K562 (cell line): Measurements from ENCODE around the gene FBXO11. TPM values are rescaled to one million over a fixed set of nuclear protein-coding genes. Genes with fewer than 3 reads are reported as not detected.

ENCODE experiments used
- ATF6 ChIP-seq: sonication (generic); formaldehyde crosslinking; IDR thresholded peaks from 2 replicates; pipeline ENCODE4 v1.4.0; 2020; ENCODE audit warnings: mild to moderate bottlenecking, missing genetic modification reagents
- CBX3 ChIP-seq, 2 experiments: IDR thresholded peaks; 1 replicate in 1 of 2; 2 replicates in 1 of 2; pipeline ENCODE4 v1.6.1; 2012; ENCODE audit warnings: inconsistent platforms in 2 of 2, low read length in 2 of 2, borderline replicate concordance in 1 of 2, control low read depth in 1 of 2
- LEF1 ChIP-seq: fragments of 450-650 bp; IDR thresholded peaks from 2 replicates; pipeline ENCODE4 v1.6.1; 2016; ENCODE audit warnings: mild to moderate bottlenecking
- POLR2AphosphoS2 ChIP-seq: IDR thresholded peaks from 2 replicates; pipeline ENCODE4 v1.6.1; 2012; ENCODE audit warnings: low read length, improper control_type of control experiment
- SRSF7 ChIP-seq: fragments of 200-400 bp; formaldehyde crosslinking; optimal IDR thresholded peaks from 2 replicates; pipeline ENCODE3; 2017; ENCODE audit warnings: mild to moderate bottlenecking, low read depth, low read length
- VEZF1 ChIP-seq: fragments of 200-800 bp; sonication (Bioruptor generic); IDR thresholded peaks from 2 replicates; pipeline ENCODE4 v1.6.1; 2017; ENCODE audit warnings: missing genetic modification characterization, missing compliant biosample characterization
- ZNF224 ChIP-seq: sonication (generic); formaldehyde crosslinking; IDR thresholded peaks from 2 replicates; pipeline ENCODE4 v1.8.0; 2022; ENCODE audit warnings: mild to moderate bottlenecking, missing genetic modification reagents
- ZNF3 ChIP-seq: fragments of 250-450 bp; sonication (Bioruptor Pico); IDR thresholded peaks from 2 replicates; pipeline ENCODE4 v1.5.0; 2021; ENCODE audit warnings: mild to moderate bottlenecking, moderate library complexity
- ZNF584 ChIP-seq: fragments of 200-800 bp; sonication (Bioruptor generic); IDR thresholded peaks from 2 replicates; pipeline ENCODE4 v1.6.1; 2016; ENCODE audit warnings: low read depth, mild to moderate bottlenecking, missing genetic modification characterization, missing compliant biosample characterization
- polyA plus RNA-seq, 8 experiments: library from polyadenylated mRNA; depleted of rRNA in 4 of 8; stranded (reverse) in 5 of 8; unstranded in 3 of 8; fragments of >200 nt; fragmentation: Nextera tagmentation in 2 of 8; fragmentation: Illumina TruSeq in 1 of 8; extraction: Ambion mirVana in 2 of 8; extraction: Trizol in 1 of 8; gene quantifications; 2 replicates each; pipeline versions ENCODE4 v1.2.1 to v1.2.3, GENCODE V29; 2011 to 2014; ENCODE audit warnings: inconsistent platforms in 1 of 8, missing spikeins in 1 of 8
- total RNA-seq, 7 experiments: library from RNA; depleted of rRNA in 6 of 7; stranded (reverse); fragments of >200 nt in 6 of 7; fragmentation: Illumina TruSeq in 2 of 7; extraction: Trizol in 2 of 7; gene quantifications; 2 replicates each; pipeline versions ENCODE4 v1.2.1 to v1.2.3, GENCODE V29; 2011 to 2021; ENCODE audit warnings: low replicate concordance in 1 of 7
- TF ChIP-seq, protein P1 (sequence below), 2 experiments: IDR thresholded peaks; 2 replicates each; pipeline ENCODE4 v1.6.1; 2011; ENCODE audit warnings: borderline replicate concordance in 1 of 2, control low read depth in 1 of 2, low read depth in 1 of 2, low read length in 1 of 2, mild to moderate bottlenecking in 1 of 2, mixed read lengths in 1 of 2, moderate library complexity in 1 of 2; ENCODE audit not compliant: insufficient read depth in 1 of 2, insufficient read length in 1 of 2, poor library complexity in 1 of 2, severe bottlenecking in 1 of 2; ENCODE audit errors: extremely low read depth in 1 of 2
- TF ChIP-seq, protein P2 (sequence below): fragments of 450-650 bp; IDR thresholded peaks from 2 replicates; pipeline ENCODE4 v1.7.1; 2018; ENCODE audit warnings: mild to moderate bottlenecking, low read depth; ENCODE audit not compliant: partially characterized antibody
- TF ChIP-seq, protein P3 (sequence below): fragments of 250-450 bp; sonication (Bioruptor Pico); IDR thresholded peaks from 2 replicates; pipeline ENCODE4 v1.8.0; 2022; ENCODE audit warnings: moderate library complexity, mild to moderate bottlenecking, inconsistent platforms
- TF ChIP-seq, protein P4 (sequence below), 2 experiments: fragments of 450-650 bp; IDR thresholded peaks; 2 replicates each; pipeline ENCODE4 v1.6.1; 2018; ENCODE audit warnings: mild to moderate bottlenecking in 2 of 2, low read depth in 1 of 2; ENCODE audit not compliant: partially characterized antibody in 2 of 2

FBXO11 gene
- total and polyA plus RNA-seq, 9 of the 15 experiments (the other 6 are each of a cell fraction or from before 2014, with no cell fraction given) = 8.8 to 44.5 (median 24.1) TPM

- TF ChIP-seq ZNF224 (CRISPR knock-in tag) (no peak), ZNF3 (CRISPR knock-in tag) (no peak), ATF6 (CRISPR knock-in tag) (no peak), VEZF1 (CRISPR knock-in tag) (peak; percentile 97), POLR2AphosphoS2 (no peak), CBX3 (IDR thresholded peaks at IDR 0.05; ENCODE audit: borderline replicate concordance in 1 of 2, low read length in 2 of 2) (no peak), SRSF7 (no peak), ZNF584 (CRISPR knock-in tag) (no peak), LEF1 (no peak)
- TF ChIP-seq, protein P1, sequence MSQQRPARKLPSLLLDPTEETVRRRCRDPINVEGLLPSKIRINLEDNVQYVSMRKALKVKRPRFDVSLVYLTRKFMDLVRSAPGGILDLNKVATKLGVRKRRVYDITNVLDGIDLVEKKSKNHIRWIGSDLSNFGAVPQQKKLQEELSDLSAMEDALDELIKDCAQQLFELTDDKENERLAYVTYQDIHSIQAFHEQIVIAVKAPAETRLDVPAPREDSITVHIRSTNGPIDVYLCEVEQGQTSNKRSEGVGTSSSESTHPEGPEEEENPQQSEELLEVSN (IDR thresholded peaks at IDR 0.05; ENCODE audit: borderline replicate concordance in 1 of 2, extremely low read depth in 1 of 2, insufficient read depth in 1 of 2, insufficient read length in 1 of 2, low read depth in 1 of 2, low read length in 1 of 2, poor library complexity in 1 of 2, severe bottlenecking in 1 of 2) = peak in 1 of 2 experiments; percentile 73
- TF ChIP-seq, protein P2, sequence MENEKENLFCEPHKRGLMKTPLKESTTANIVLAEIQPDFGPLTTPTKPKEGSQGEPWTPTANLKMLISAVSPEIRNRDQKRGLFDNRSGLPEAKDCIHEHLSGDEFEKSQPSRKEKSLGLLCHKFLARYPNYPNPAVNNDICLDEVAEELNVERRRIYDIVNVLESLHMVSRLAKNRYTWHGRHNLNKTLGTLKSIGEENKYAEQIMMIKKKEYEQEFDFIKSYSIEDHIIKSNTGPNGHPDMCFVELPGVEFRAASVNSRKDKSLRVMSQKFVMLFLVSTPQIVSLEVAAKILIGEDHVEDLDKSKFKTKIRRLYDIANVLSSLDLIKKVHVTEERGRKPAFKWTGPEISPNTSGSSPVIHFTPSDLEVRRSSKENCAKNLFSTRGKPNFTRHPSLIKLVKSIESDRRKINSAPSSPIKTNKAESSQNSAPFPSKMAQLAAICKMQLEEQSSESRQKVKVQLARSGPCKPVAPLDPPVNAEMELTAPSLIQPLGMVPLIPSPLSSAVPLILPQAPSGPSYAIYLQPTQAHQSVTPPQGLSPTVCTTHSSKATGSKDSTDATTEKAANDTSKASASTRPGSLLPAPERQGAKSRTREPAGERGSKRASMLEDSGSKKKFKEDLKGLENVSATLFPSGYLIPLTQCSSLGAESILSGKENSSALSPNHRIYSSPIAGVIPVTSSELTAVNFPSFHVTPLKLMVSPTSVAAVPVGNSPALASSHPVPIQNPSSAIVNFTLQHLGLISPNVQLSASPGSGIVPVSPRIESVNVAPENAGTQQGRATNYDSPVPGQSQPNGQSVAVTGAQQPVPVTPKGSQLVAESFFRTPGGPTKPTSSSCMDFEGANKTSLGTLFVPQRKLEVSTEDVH = no peak
- TF ChIP-seq, protein P3, sequence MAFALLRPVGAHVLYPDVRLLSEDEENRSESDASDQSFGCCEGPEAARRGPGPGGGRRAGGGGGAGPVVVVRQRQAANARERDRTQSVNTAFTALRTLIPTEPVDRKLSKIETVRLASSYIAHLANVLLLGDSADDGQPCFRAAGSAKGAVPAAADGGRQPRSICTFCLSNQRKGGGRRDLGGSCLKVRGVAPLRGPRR (CRISPR knock-in tag) = no peak
- TF ChIP-seq, protein P4, sequence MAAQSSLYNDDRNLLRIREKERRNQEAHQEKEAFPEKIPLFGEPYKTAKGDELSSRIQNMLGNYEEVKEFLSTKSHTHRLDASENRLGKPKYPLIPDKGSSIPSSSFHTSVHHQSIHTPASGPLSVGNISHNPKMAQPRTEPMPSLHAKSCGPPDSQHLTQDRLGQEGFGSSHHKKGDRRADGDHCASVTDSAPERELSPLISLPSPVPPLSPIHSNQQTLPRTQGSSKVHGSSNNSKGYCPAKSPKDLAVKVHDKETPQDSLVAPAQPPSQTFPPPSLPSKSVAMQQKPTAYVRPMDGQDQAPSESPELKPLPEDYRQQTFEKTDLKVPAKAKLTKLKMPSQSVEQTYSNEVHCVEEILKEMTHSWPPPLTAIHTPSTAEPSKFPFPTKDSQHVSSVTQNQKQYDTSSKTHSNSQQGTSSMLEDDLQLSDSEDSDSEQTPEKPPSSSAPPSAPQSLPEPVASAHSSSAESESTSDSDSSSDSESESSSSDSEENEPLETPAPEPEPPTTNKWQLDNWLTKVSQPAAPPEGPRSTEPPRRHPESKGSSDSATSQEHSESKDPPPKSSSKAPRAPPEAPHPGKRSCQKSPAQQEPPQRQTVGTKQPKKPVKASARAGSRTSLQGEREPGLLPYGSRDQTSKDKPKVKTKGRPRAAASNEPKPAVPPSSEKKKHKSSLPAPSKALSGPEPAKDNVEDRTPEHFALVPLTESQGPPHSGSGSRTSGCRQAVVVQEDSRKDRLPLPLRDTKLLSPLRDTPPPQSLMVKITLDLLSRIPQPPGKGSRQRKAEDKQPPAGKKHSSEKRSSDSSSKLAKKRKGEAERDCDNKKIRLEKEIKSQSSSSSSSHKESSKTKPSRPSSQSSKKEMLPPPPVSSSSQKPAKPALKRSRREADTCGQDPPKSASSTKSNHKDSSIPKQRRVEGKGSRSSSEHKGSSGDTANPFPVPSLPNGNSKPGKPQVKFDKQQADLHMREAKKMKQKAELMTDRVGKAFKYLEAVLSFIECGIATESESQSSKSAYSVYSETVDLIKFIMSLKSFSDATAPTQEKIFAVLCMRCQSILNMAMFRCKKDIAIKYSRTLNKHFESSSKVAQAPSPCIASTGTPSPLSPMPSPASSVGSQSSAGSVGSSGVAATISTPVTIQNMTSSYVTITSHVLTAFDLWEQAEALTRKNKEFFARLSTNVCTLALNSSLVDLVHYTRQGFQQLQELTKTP (IDR thresholded peaks at IDR 0.05; ENCODE audit: low read depth in 1 of 2, partially characterized antibody in 2 of 2) = no peak
These were observed 122.6 kb downstream of the FBXO11 start (continued) for GRCh38 chr2:47783486-47784351.
